Ascending aorta (tissue), 2 donors: ENCODE results near the gene SFRP5. TPM values are rescaled to one million over a fixed set of nuclear protein-coding genes. Genes with fewer than 3 reads are reported as not detected.

ENCODE experiments used
- DNase-seq, 2 donors: peaks; one replicate each; pipeline ENCODE4 v3.0.0-alpha.2; 2019; ENCODE audit warnings: low spot score in 2 of 2
- H3K27ac ChIP-seq, 2 donors: fragments of 200-600 bp; sonication (generic); one replicate each; pipeline ENCODE4 v1.5.1; 2016 to 2017; ENCODE audit warnings: mild to moderate bottlenecking in 1 of 2
- H3K27me3 ChIP-seq: fragments of 200-600 bp; sonication (generic); one replicate; pipeline ENCODE4 v1.5.1; 2017
- H3K36me3 ChIP-seq, 2 donors: fragments of 200-600 bp; sonication (generic); one replicate each; pipeline ENCODE4 v1.5.1; 2016
- H3K4me1 ChIP-seq, 2 donors: fragments of 200-600 bp; sonication (generic); one replicate each; pipeline ENCODE4 v1.5.1; 2016 to 2017; ENCODE audit warnings: mild to moderate bottlenecking in 1 of 2
- H3K4me3 ChIP-seq, 2 donors: fragments of 200-600 bp; sonication (generic); one replicate each; pipeline ENCODE4 v1.5.1; 2016 to 2017; ENCODE audit warnings: mild to moderate bottlenecking in 1 of 2
- H3K9me3 ChIP-seq, 2 donors: fragments of 200-600 bp; sonication (generic); one replicate each; pipeline ENCODE4 v1.5.1; 2016
- intact Hi-C: fragments of 100-400 bp; cut with DNase I; formaldehyde crosslinking; loops from one replicate; pipeline ENCODE4 v1.15.1; 2023
- total RNA-seq: library from RNA; depleted of rRNA; stranded (reverse); fragments of >200 nt; gene quantifications from one replicate; pipeline ENCODE4 v1.1.0, GENCODE V29; 2016
- TF ChIP-seq, protein P1 (sequence below), 3 experiments: fragments of 200-600 bp in 2 of 3; fragments of 450-650 bp in 1 of 3; sonication (generic) in 2 of 3; IDR thresholded peaks; one replicate each; pipeline ENCODE4 v1.5.1; 2016 to 2019; ENCODE audit warnings: antibody characterized with exemption in 3 of 3, mild to moderate bottlenecking in 1 of 3, moderate library complexity in 1 of 3

Gene SFRP5
- total RNA-seq, 1 donor from 2014 or later, result not detected

DNA sequence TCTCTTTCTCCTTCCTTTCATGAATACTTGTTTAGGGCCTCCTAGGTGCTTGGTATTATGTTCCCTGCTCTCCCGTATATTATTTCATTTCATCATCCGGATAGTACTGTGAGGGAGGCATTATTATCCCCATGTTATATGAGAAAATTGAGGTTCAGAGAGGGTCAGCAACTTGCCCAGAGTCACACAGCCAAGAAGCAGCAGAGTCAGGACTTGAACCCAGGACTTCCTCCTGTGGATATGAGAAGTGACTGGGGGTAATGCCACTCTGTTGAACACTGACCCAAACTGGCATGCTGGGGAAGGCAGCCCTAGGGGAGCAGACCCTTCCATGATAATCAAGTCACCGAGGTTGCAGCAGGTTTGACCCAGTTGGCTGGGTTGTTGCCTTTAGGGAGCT lies 8.2 kb upstream of the SFRP5 start:
- Histone ChIP-seq H3K36me3 (no peaks in the 10 kb centered on the region), H3K27me3 (no peaks in the 10 kb centered on the region), H3K27ac (no peak overlapping the region), H3K4me3 (no peak overlapping the region), H3K9me3 (no peaks in the 10 kb centered on the region), H3K4me1 (no peaks in the 10 kb centered on the region)
- intact Hi-C loops, result no loop called here
- TF ChIP-seq, protein P1, sequence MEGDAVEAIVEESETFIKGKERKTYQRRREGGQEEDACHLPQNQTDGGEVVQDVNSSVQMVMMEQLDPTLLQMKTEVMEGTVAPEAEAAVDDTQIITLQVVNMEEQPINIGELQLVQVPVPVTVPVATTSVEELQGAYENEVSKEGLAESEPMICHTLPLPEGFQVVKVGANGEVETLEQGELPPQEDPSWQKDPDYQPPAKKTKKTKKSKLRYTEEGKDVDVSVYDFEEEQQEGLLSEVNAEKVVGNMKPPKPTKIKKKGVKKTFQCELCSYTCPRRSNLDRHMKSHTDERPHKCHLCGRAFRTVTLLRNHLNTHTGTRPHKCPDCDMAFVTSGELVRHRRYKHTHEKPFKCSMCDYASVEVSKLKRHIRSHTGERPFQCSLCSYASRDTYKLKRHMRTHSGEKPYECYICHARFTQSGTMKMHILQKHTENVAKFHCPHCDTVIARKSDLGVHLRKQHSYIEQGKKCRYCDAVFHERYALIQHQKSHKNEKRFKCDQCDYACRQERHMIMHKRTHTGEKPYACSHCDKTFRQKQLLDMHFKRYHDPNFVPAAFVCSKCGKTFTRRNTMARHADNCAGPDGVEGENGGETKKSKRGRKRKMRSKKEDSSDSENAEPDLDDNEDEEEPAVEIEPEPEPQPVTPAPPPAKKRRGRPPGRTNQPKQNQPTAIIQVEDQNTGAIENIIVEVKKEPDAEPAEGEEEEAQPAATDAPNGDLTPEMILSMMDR (IDR thresholded peaks at IDR 0.05), result no peak
- no peak for DNase-seq

DNA sequence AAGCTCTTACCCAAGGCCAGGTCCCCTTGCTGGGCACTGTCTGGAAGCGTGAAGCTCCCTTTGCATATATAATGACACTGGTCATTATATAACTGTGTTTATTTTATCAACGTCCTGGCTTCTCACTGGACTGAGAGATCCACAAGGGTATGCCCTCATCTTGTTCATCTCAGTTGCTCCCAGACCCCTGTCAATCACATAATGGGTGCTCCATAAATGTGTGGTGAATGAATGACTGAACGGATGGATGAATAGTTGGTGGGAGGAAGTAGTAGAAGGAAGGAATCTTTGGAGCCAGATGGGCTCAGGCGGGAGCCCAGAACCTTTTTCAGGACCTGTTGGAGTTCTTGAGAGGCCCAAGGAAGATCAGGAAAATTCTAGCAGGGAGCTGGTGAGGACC lies 7.7 kb upstream of the SFRP5 start:
- TF ChIP-seq, protein P1 (IDR thresholded peaks at IDR 0.05), result no peak
- no peaks in the 10 kb centered on the region for H3K9me3 ChIP-seq
- H3K4me3 ChIP-seq, result no peak overlapping the region
- intact Hi-C loops, result no loop called here
- DNase-seq, result no peak
- no peaks in the 10 kb centered on the region for H3K27me3 ChIP-seq
- no peak overlapping the region for H3K27ac ChIP-seq
- no peaks in the 10 kb centered on the region for H3K36me3 ChIP-seq
- no peaks in the 10 kb centered on the region for H3K4me1 ChIP-seq

DNA sequence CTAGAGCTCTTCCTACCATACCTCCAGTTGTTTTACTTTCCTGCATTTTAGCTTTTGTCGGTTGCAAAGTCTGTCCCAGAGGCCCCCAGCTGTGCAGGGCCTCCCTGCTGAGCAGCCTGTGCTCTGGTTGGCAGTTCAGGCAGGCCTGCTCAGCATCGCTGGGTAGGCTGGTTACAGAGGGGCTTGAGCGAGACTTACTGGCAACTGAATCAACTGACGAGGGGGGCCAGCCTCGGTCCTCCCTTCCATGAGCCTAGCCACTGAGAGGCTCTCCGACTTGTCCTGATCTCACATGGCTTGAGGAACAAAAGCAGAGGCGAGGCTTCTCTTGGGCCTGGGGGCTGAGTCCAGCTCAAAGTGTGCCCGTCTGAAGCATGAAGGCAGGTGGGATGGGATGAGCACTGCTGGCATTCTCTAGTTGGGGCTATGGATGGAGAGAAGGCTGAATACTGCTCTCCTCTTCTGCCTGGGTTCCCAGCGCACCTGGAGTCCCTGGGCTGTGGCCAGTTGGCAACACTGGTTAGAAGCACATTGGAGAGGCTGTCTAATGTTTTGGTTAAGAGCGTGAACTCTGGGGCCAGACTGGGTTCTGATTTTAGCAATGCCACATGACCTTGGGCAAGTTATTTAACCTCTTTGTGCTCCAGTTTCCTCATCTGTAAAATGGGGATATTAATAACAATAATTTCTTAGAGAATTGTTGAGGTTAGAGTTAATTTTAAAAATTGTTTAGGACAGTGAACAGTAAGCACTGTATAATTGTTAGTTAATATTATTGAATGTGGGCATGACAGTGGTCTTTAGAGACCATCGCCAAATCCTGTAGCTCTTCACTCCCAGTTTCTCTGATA lies 6.9 kb upstream of the SFRP5 start:
- H3K4me3 ChIP-seq, result no peak overlapping the region
- intact Hi-C loops, result no loop called here
- no peak overlapping the region for H3K27ac ChIP-seq
- no peaks in the 10 kb centered on the region for H3K4me1 ChIP-seq
- TF ChIP-seq, protein P1 (IDR thresholded peaks at IDR 0.05), result no peak
- H3K27me3 ChIP-seq, result no peaks in the 10 kb centered on the region
- no peaks in the 10 kb centered on the region for H3K9me3 ChIP-seq
- H3K36me3 ChIP-seq, result no peaks in the 10 kb centered on the region
- DNase-seq, result no peak

DNA sequence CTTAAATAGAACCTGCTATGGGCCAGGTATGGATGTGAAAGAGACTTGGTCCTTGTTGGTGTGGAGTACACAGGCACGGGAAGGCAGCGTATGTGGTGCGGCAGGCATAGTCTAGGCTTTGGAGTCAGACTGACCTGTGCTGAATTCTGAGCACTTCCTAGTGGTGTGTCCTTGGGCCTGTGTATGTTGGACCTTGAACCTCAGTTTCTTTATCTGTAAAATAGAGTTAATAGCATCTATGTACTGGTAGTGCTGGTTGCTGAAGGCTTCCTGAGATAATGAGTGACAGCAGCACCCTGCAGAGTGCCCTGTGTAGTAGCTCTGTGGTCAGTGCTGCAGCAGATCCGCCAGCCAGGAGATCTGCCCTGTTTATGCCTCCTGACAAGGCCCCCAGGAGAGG lies 5.3 kb upstream of the SFRP5 start:
- DNase-seq, result no peak
- no peak overlapping the region for H3K27ac ChIP-seq
- no peak overlapping the region for H3K4me3 ChIP-seq
- no peaks in the 10 kb centered on the region for H3K4me1 ChIP-seq
- intact Hi-C loops, result no loop called here
- H3K9me3 ChIP-seq, result no peaks in the 10 kb centered on the region
- no peaks in the 10 kb centered on the region for H3K36me3 ChIP-seq
- TF ChIP-seq, protein P1 (IDR thresholded peaks at IDR 0.05), result no peak
- H3K27me3 ChIP-seq, result no peaks in the 10 kb centered on the region

DNA sequence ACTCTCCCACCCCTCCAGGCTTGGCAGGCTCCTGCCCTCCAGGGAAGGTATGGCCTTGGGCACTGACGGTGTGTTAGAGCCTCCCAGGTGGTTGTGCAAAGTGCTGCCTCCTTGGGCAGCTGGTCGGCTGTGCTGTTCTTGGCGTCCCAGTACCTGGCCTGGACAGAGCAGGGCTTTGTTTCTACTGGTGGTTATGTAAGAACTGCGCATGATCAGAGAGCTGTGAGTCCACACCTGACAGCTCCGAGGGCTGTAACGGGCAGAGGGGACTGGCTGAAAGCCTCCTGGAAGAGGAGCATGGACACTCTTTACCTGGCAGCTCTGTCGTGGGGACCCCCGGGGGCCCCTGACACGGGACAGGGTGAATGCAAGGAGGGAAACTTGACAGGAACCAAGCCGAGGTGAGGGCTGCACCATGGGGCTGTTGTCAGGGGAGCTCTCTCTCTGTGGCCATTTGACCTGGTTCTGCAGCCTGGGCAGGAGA lies 3.1 kb upstream of the SFRP5 start:
- H3K4me3 ChIP-seq, result no peak overlapping the region
- no peak overlapping the region for H3K27ac ChIP-seq
- intact Hi-C loops, result no loop called here

More for the DNA sequence above, 3.1 kb upstream of the SFRP5 start:
- Histone ChIP-seq H3K9me3 (no peaks in the 10 kb centered on the region), H3K27me3 (peaks cover 8% of the 10 kb centered on the region), H3K4me1 (no peaks in the 10 kb centered on the region), H3K36me3 (no peaks in the 10 kb centered on the region)
- TF ChIP-seq, protein P1 (IDR thresholded peaks at IDR 0.05), result no peak
- no peak for DNase-seq
